CD4-positive, alpha-beta T cell (primary cell): ENCODE measurements around the gene COL11A1. TPM values are rescaled to one million over a fixed set of nuclear protein-coding genes. Genes with fewer than 3 reads are reported as not detected.

Experiments used
- ATAC-seq: fragments of 200-7000 bp; cut with Tn5 transposase; one replicate; pipeline ENCODE4 v1.10.0; 2022; ENCODE audit warnings: mild to moderate bottlenecking; ENCODE audit not compliant: poor library complexity
- CTCF ChIA-PET: fragments of 350-600 bp; sonication (Branson Sonifier 250); formaldehyde crosslinking; loops from one replicate; lab custom pipeline; 2021; ENCODE audit warnings: antibody characterized with exemption, inconsistent platforms; lab: Charles Lee
- POLR2A ChIA-PET: fragments of 350-600 bp; sonication (Branson Sonifier 250); formaldehyde crosslinking; loops from one replicate; lab custom pipeline; 2021; ENCODE audit warnings: antibody characterized with exemption, inconsistent platforms; lab: Charles Lee
- DNase-seq, 14 experiments: peaks; one replicate each; pipeline ENCODE4 v3.0.0-alpha.2; 2013 to 2020; ENCODE audit warnings: mixed read lengths in 2 of 14
- H3K27ac ChIP-seq, 2 donors: one replicate each; pipeline versions ENCODE4 v1.5.1 to v1.7.0; 2013; ENCODE audit warnings: low read length in 2 of 2, low read depth in 1 of 2, mild to moderate bottlenecking in 1 of 2
- H3K27me3 ChIP-seq, 2 experiments: 1 replicate in 1 of 2; 2 replicates in 1 of 2; pipeline versions ENCODE4 v1.6.1 to v1.7.0; 2013; ENCODE audit warnings: low read length in 2 of 2, control low read depth in 1 of 2, mild to moderate bottlenecking in 1 of 2, moderate library complexity in 1 of 2; ENCODE audit not compliant: insufficient read depth in 2 of 2, control insufficient read depth in 1 of 2
- H3K36me3 ChIP-seq: one replicate; pipeline ENCODE4 v1.6.1; 2013; ENCODE audit warnings: low read length, control low read depth; ENCODE audit not compliant: insufficient read depth
- H3K4me1 ChIP-seq: one replicate; pipeline ENCODE4 v1.6.1; 2013; ENCODE audit warnings: low read length, control low read depth; ENCODE audit not compliant: insufficient read depth
- H3K4me3 ChIP-seq: one replicate; pipeline ENCODE4 v1.5.1; 2013; ENCODE audit warnings: mild to moderate bottlenecking, low read length, moderate library complexity
- H3K9me3 ChIP-seq, 2 experiments: 1 replicate in 1 of 2; 2 replicates in 1 of 2; pipeline versions ENCODE4 v1.6.1 to v1.7.0; 2013; ENCODE audit warnings: low read length in 2 of 2, mild to moderate bottlenecking in 2 of 2, control low read depth in 1 of 2, moderate library complexity in 1 of 2; ENCODE audit not compliant: control insufficient read depth in 1 of 2, insufficient read depth in 1 of 2
- H3K27ac Mint-ChIP-seq: one replicate; pipeline ENCODE4 v1.8.0; 2020; ENCODE audit warnings: mixed read lengths
- H3K27me3 Mint-ChIP-seq: one replicate; pipeline ENCODE4 v1.8.0; 2021; ENCODE audit warnings: mixed read lengths
- H3K36me3 Mint-ChIP-seq: one replicate; pipeline ENCODE4 v1.8.0; 2021; ENCODE audit warnings: low read depth, mixed read lengths
- H3K4me1 Mint-ChIP-seq: one replicate; pipeline ENCODE4 v1.8.0; 2021; ENCODE audit warnings: low read depth, mixed read lengths
- H3K4me3 Mint-ChIP-seq: one replicate; pipeline ENCODE4 v1.8.0; 2020; ENCODE audit warnings: mild to moderate bottlenecking, mixed read lengths
- H3K9me3 Mint-ChIP-seq: one replicate; pipeline ENCODE4 v1.8.0; 2020; ENCODE audit warnings: mixed read lengths
- CTCF ChIP-seq: fragments of 200-600 bp; IDR thresholded peaks from one replicate; pipeline ENCODE4 v1.8.0; 2022; ENCODE audit warnings: antibody characterized with exemption, mild to moderate bottlenecking
- intact Hi-C, 2 experiments: fragments of 100-400 bp; cut with DNase I in 1 of 2; cut with micrococcal nuclease in 1 of 2; formaldehyde crosslinking; loops; one replicate each; pipeline versions ENCODE4 v1.15.1 to v1.9.0; 2023 to 2025; cut with DNase I, micrococcal nuclease
- total RNA-seq, 174 experiments: library from RNA in 2 of 174; stranded (reverse) in 2 of 174; gene quantifications; one replicate each; pipeline ENCODE4 v1.2.3 and lab custom pipeline; 2021 to 2026

The COL11A1 gene
- total RNA-seq, 2 experiments from 2014 or later = not detected

GRCh38 chr1:103089221-103089620 is 19.1 kb downstream of the COL11A1 start:
- no peak overlapping the region for H3K4me3 Mint-ChIP-seq
- DNase-seq (no peak), ATAC-seq (no peak)
- no peaks in the 10 kb centered on the region for H3K36me3 ChIP-seq
- no peak overlapping the region for H3K27ac Mint-ChIP-seq
- no peaks in the 10 kb centered on the region for H3K4me1 Mint-ChIP-seq
- POLR2A ChIA-PET = no interaction called here
- TF ChIP-seq CTCF = no peak
- H3K4me3 ChIP-seq = no peak overlapping the region
- no peaks in the 10 kb centered on the region for H3K4me1 ChIP-seq
- H3K27ac ChIP-seq = no peak overlapping the region
- H3K27me3 Mint-ChIP-seq = no peaks in the 10 kb centered on the region
- CTCF ChIA-PET = no interaction called here
- no peaks in the 10 kb centered on the region for H3K27me3 ChIP-seq
- H3K36me3 Mint-ChIP-seq = no peaks in the 10 kb centered on the region
- H3K9me3 Mint-ChIP-seq = no peaks in the 10 kb centered on the region
- intact Hi-C loops = no loop called here
- peaks cover 0 to 4% of the 10 kb centered on the region in 2 experiments for H3K9me3 ChIP-seq

DNA sequence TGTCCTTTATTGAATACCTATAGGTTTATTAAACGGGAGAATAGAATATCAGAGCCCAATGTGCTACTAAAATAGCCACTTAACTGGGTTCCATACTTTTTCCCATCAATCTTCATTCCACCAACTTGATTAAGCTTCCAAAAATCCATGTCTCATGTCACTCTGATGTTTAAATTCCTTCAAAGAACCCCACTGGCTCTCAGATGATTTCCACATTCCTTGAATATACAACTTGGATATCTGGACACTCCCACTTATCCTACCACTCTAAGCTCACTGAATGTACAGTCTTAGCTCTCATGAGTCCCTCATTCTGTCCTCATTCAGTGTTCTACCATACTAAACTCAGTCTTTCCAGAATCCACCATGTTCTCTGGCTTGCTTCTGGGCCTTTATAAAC is 21.1 kb downstream of the COL11A1 start:
- Mint-ChIP-seq H3K4me1 (no peaks in the 10 kb centered on the region), H3K36me3 (no peaks in the 10 kb centered on the region), H3K4me3 (no peak overlapping the region), H3K27ac (no peak overlapping the region), H3K27me3 (no peaks in the 10 kb centered on the region), H3K9me3 (no peaks in the 10 kb centered on the region)
- Histone ChIP-seq H3K4me1 (no peaks in the 10 kb centered on the region), H3K9me3 (peaks cover 0 to 4% of the 10 kb centered on the region in 2 experiments), H3K27ac (no peak overlapping the region), H3K27me3 (no peaks in the 10 kb centered on the region), H3K4me3 (no peak overlapping the region), H3K36me3 (no peaks in the 10 kb centered on the region)
- ChIA-PET POLR2A (no interaction called here), CTCF (no interaction called here)
- no peak for DNase-seq
- TF ChIP-seq CTCF = no peak
- intact Hi-C loops = no loop called here
- no peak for ATAC-seq

GRCh38 chr1:103084181-103084580 is 24.1 kb downstream of the COL11A1 start:
- Histone ChIP-seq H3K9me3 (peaks cover 0 to 4% of the 10 kb centered on the region in 2 experiments), H3K4me1 (no peaks in the 10 kb centered on the region), H3K27me3 (no peaks in the 10 kb centered on the region), H3K27ac (no peak overlapping the region), H3K4me3 (no peak overlapping the region), H3K36me3 (no peaks in the 10 kb centered on the region)
- intact Hi-C loops = no loop called here
- no peaks in the 10 kb centered on the region for H3K9me3 Mint-ChIP-seq
- H3K27me3 Mint-ChIP-seq = no peaks in the 10 kb centered on the region
- no peak overlapping the region for H3K27ac Mint-ChIP-seq
- DNase-seq = no peak
- ATAC-seq = no peak
- H3K4me1 Mint-ChIP-seq = no peaks in the 10 kb centered on the region
- H3K36me3 Mint-ChIP-seq = no peaks in the 10 kb centered on the region
- POLR2A ChIA-PET = no interaction called here
- no peak for TF ChIP-seq CTCF
- no peak overlapping the region for H3K4me3 Mint-ChIP-seq
- CTCF ChIA-PET = no interaction called here
